Measurements from ENCODE around the gene AAGAB. TPM values are rescaled to one million over a fixed set of nuclear protein-coding genes. Genes with fewer than 3 reads are reported as not detected.

Gene AAGAB
- total and polyA plus RNA-seq, 7 experiments from 2014 or later = 19.5 to 47.8 (median 25.7) TPM

DNA sequence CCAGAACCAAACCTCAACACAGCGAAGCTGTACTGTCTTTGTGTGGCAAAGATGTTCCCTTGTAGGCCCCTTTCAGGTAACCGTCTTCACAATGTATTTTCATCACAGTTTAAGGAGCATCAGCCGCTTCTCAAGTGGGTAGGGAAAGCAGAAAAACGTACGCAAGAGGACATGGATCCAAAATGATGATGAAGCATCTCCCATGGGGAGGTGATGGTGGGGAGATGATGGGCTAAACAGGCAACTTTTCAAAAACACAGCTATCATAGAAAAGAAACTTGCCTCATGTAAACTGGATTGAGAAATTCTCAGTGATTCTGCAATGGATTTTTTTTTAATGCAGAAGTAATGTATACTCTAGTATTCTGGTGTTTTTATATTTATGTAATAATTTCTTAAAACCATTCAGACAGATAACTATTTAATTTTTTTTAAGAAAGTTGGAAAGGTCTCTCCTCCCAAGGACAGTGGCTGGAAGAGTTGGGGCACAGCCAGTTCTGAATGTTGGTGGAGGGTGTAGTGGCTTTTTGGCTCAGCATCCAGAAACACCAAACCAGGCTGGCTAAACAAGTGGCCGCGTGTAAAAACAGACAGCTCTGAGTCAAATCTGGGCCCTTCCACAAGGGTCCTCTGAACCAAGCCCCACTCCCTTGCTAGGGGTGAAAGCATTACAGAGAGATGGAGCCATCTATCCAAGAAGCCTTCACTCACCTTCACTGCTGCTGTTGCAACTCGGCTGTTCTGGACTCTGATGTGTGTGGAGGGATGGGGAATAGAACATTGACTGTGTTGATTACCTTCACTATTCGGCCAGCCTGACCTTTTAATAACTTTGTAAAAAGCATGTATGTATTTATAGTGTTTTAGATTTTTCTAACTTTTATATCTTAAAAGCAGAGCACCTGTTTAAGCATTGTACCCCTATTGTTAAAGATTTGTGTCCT, 60.0 kb downstream of the AAGAB start:
- intact Hi-C loops (cut with micrococcal nuclease) = no loop called here
- no peak for DNase-seq

DNA sequence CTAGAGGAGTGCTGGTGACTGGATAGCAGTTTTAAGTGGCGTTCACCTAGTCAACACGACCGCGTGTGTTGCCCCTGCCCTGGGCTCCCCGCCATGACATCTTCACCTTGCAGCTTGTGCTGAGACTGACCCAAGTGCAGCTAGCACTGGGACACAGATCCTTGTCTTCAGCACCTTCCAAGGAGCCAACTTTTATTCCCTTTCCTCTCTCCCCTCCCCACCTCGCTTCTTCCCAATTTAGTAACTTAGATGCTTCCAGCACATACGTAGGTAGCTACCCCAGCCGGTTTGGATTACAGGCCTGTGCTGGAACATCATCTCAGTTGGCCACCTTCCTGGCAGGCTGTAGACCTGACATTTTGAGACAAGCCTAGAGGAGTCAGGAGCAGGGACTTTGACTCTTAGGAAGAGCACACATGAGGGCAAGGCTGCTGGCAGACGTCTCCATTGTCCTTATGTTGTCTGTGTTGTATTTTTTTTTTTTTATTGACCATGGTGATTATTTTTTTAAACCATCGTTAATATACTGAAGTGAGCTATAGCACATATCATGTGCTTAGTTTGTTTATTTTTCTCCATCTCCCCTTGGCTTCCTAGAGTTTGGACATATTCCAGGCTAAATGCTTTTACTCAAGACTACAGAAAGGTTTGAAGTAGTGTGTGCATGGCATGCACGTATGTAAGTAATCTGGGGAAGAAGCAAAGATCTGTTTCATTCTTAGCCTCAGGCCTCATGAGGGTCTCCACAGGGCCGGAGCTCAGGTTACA, 61.1 kb downstream of the AAGAB start:
- DNase-seq = no peak
- H3K27me3 Mint-ChIP-seq = no peaks in the 10 kb centered on the region
- Histone ChIP-seq H3K27me3 (ENCODE audit: control insufficient read depth in 2 of 2, insufficient read depth in 2 of 2, low read length in 2 of 2) (no peaks in the 10 kb centered on the region), H3K9me3 (ENCODE audit: control insufficient read depth in 2 of 3, low read length in 3 of 3) (no peaks in the 10 kb centered on the region), H3K4me1 (ENCODE audit: control insufficient read depth in 2 of 2, insufficient read depth in 2 of 2, low read length in 2 of 2) (peaks cover 0 to 4% of the 10 kb centered on the region in 2 donors), H3K4me3 (ENCODE audit: low read length) (no peak overlapping the region), H3K27ac (ENCODE audit: low read depth, low read length) (no peak overlapping the region), H3K36me3 (ENCODE audit: control insufficient read depth in 2 of 3, insufficient read depth in 3 of 3, low read length in 3 of 3) (peaks cover 0 to 39% (median 11%) of the 10 kb centered on the region in 3 experiments)
- peaks cover 5 to 32% (median 7%) of the 10 kb centered on the region in 7 donors for H3K4me1 Mint-ChIP-seq
- H3K27ac Mint-ChIP-seq = peak overlapping the region in 7 of 9 donors; percentile 38 to 73 (median 49)
- no peak for ATAC-seq
- ChIA-PET CTCF (interaction anchor here (0.6 to 0.8 kb wide), 3 partner anchors 10 to 486 kb away, joined by 3 read pairs; no protein-coding TSS in a partner anchor), POLR2A (interaction anchor here (0.6 kb wide), 1 partner anchor 26 kb away, joined by 3 read pairs; no protein-coding TSS in a partner anchor)
- H3K9me3 Mint-ChIP-seq = peaks cover 0 to 1% (median 0%) of the 10 kb centered on the region in 11 donors
- peaks cover 0 to 63% (median 31%) of the 10 kb centered on the region in 5 donors for H3K36me3 Mint-ChIP-seq
- H3K4me3 Mint-ChIP-seq = no peak overlapping the region
- intact Hi-C loops (cut with micrococcal nuclease) = no loop called here

More for the DNA sequence above, 60.0 kb downstream of the AAGAB start:
- Mint-ChIP-seq H3K9me3 (peaks cover 0 to 1% (median 0%) of the 10 kb centered on the region in 11 donors), H3K27ac (peak overlapping the region in 8 of 9 donors; percentile 1 to 73 (median 44)), H3K36me3 (peaks cover 0 to 60% (median 27%) of the 10 kb centered on the region in 5 donors), H3K4me1 (peaks cover 5 to 31% (median 10%) of the 10 kb centered on the region in 7 donors), H3K4me3 (no peak overlapping the region), H3K27me3 (no peaks in the 10 kb centered on the region)
- no peak for ATAC-seq
- Histone ChIP-seq H3K9me3 (ENCODE audit: control insufficient read depth in 2 of 3, low read length in 3 of 3) (no peaks in the 10 kb centered on the region), H3K36me3 (ENCODE audit: control insufficient read depth in 2 of 3, insufficient read depth in 3 of 3, low read length in 3 of 3) (peaks cover 0 to 28% (median 11%) of the 10 kb centered on the region in 3 experiments), H3K4me1 (ENCODE audit: control insufficient read depth in 2 of 2, insufficient read depth in 2 of 2, low read length in 2 of 2) (peaks cover 0 to 4% of the 10 kb centered on the region in 2 donors), H3K27me3 (ENCODE audit: control insufficient read depth in 2 of 2, insufficient read depth in 2 of 2, low read length in 2 of 2) (no peaks in the 10 kb centered on the region), H3K27ac (ENCODE audit: low read depth, low read length) (no peak overlapping the region), H3K4me3 (ENCODE audit: low read length) (no peak overlapping the region)
- ChIA-PET POLR2A (no interaction called here), CTCF (interaction anchor here (0.7 to 0.8 kb wide), 2 partner anchors 11 to 110 kb away, joined by 3 read pairs; no protein-coding TSS in a partner anchor)

DNA sequence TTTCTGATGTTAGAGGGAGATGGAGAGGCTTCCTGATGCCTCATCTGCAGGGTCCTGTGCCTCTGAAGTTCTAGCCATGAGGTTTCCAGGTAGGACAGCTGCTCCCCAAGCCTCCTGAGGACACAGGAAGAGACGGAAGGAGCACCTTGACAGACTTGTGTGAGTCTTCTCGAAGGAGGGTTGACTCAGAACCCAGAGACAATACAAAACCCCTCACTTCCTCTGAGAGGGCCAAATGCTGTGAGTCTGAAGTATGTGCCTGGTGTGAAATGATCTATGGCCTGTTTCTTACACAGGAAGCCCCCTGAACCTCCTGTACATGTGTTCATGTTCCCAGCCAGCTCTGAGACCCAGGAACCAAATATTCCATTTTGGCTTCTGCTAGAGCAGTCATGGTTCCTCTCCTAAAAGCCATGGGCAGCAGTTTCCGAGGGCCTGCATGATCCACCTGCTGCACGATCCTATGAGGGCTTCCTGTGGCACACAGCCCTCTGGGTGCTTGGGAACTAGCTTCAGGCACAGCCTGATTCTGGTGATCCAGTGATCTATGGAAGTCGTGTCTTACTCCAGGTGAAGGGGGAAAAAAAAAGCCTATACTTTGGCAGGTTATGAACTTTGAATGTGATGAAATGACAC, 62.2 kb downstream of the AAGAB start:
- peaks cover 0 to 24% (median 2%) of the 10 kb centered on the region in 7 donors for H3K4me1 Mint-ChIP-seq
- ChIA-PET POLR2A (interaction anchor here (0.6 kb wide), 1 partner anchor 258 kb away, joined by 4 read pairs; no protein-coding TSS in a partner anchor), CTCF (no interaction called here)
- peaks cover 0 to 49% (median 11%) of the 10 kb centered on the region in 3 experiments for H3K36me3 ChIP-seq (ENCODE audit: control insufficient read depth in 2 of 3, insufficient read depth in 3 of 3, low read length in 3 of 3)
- H3K36me3 Mint-ChIP-seq = peaks cover 0 to 62% (median 29%) of the 10 kb centered on the region in 5 donors
- H3K27ac Mint-ChIP-seq = peak overlapping the region in 8 of 9 donors; percentile 7 to 81 (median 56)
- peaks cover 0 to 1% (median 0%) of the 10 kb centered on the region in 11 donors for H3K9me3 Mint-ChIP-seq
- no peak for DNase-seq
- no peak overlapping the region for H3K4me3 ChIP-seq (ENCODE audit: low read length)
- no peak for ATAC-seq
- no peak overlapping the region for H3K4me3 Mint-ChIP-seq
- intact Hi-C loops (cut with micrococcal nuclease) = no loop called here
- H3K27me3 Mint-ChIP-seq = no peaks in the 10 kb centered on the region
- no peaks in the 10 kb centered on the region for H3K4me1 ChIP-seq (ENCODE audit: control insufficient read depth in 2 of 2, insufficient read depth in 2 of 2, low read length in 2 of 2)
- H3K27ac ChIP-seq (ENCODE audit: low read depth, low read length) = no peak overlapping the region
- no peaks in the 10 kb centered on the region for H3K27me3 ChIP-seq (ENCODE audit: control insufficient read depth in 2 of 2, insufficient read depth in 2 of 2, low read length in 2 of 2)
- H3K9me3 ChIP-seq (ENCODE audit: control insufficient read depth in 2 of 3, low read length in 3 of 3) = no peaks in the 10 kb centered on the region

DNA sequence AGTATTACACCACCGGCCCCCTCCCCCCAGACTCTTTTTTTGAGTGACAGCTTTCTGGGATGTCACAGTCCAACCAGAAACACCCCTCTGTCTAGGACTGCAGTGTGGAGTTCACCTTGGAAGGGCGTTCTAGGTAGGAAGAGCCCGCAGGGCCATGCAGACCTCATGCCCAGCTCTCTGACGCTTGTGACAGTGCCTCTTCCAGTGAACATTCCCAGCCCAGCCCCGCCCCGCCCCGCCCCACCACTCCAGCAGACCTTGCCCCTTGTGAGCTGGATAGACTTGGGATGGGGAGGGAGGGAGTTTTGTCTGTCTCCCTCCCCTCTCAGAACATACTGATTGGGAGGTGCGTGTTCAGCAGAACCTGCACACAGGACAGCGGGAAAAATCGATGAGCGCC, 63.6 kb downstream of the AAGAB start:
- Mint-ChIP-seq H3K36me3 (peaks cover 4 to 61% (median 21%) of the 10 kb centered on the region in 5 donors), H3K4me3 (no peak overlapping the region), H3K9me3 (peaks cover 0 to 1% (median 0%) of the 10 kb centered on the region in 11 donors), H3K27ac (peak overlapping the region in 1 of 9 donors; percentile 69), H3K4me1 (peaks cover 0 to 15% (median 0%) of the 10 kb centered on the region in 7 donors), H3K27me3 (no peaks in the 10 kb centered on the region)
- Histone ChIP-seq H3K27me3 (ENCODE audit: control insufficient read depth in 2 of 2, insufficient read depth in 2 of 2, low read length in 2 of 2) (no peaks in the 10 kb centered on the region), H3K36me3 (ENCODE audit: control insufficient read depth in 2 of 3, insufficient read depth in 3 of 3, low read length in 3 of 3) (peaks cover 0 to 64% (median 11%) of the 10 kb centered on the region in 3 experiments), H3K4me1 (ENCODE audit: control insufficient read depth in 2 of 2, insufficient read depth in 2 of 2, low read length in 2 of 2) (no peaks in the 10 kb centered on the region), H3K27ac (ENCODE audit: low read depth, low read length) (no peak overlapping the region), H3K9me3 (ENCODE audit: control insufficient read depth in 2 of 3, low read length in 3 of 3) (no peaks in the 10 kb centered on the region), H3K4me3 (ENCODE audit: low read length) (no peak overlapping the region)
- ATAC-seq (no peak), DNase-seq (no peak)
- CTCF ChIA-PET = interaction anchor here (0.6 kb wide), 1 partner anchor 1602 kb away, joined by 3 read pairs; no protein-coding TSS in a partner anchor
- POLR2A ChIA-PET = no interaction called here
- intact Hi-C loops (cut with micrococcal nuclease) = no loop called here

DNA sequence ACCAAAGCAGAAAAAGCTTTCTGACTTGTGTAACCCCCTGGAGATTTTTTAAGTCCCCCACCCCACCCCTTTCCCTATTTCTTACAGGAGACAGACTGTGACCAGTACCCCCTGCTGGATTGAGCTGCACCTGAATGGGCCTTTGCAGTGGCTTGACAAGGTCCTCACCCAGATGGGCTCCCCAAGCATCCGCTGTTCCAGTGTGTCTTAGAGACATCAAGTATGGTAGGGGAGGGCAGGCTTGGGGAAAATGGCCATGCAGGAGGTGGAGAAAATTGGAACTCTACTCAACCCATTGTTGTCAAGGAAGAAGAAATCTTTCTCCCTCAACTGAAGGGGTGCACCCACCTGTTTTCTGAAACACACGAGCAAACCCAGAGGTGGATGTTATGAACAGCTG, 64.1 kb downstream of the AAGAB start:
- no peak overlapping the region for H3K4me3 ChIP-seq (ENCODE audit: low read length)
- Mint-ChIP-seq H3K27ac (peak overlapping the region in 2 of 9 donors; percentile 14 to 42), H3K4me1 (peaks cover 0 to 13% (median 0%) of the 10 kb centered on the region in 7 donors), H3K4me3 (no peak overlapping the region), H3K36me3 (peaks cover 4 to 57% (median 18%) of the 10 kb centered on the region in 5 donors), H3K27me3 (no peaks in the 10 kb centered on the region), H3K9me3 (peaks cover 0 to 1% (median 0%) of the 10 kb centered on the region in 11 donors)
- POLR2A ChIA-PET = no interaction called here
- ATAC-seq (no peak), DNase-seq (no peak)
- no peaks in the 10 kb centered on the region for H3K27me3 ChIP-seq (ENCODE audit: control insufficient read depth in 2 of 2, insufficient read depth in 2 of 2, low read length in 2 of 2)
- H3K27ac ChIP-seq (ENCODE audit: low read depth, low read length) = no peak overlapping the region
- no peaks in the 10 kb centered on the region for H3K4me1 ChIP-seq (ENCODE audit: control insufficient read depth in 2 of 2, insufficient read depth in 2 of 2, low read length in 2 of 2)
- CTCF ChIA-PET = no interaction called here
- no peaks in the 10 kb centered on the region for H3K9me3 ChIP-seq (ENCODE audit: control insufficient read depth in 2 of 3, low read length in 3 of 3)
- peaks cover 0 to 69% (median 12%) of the 10 kb centered on the region in 3 experiments for H3K36me3 ChIP-seq (ENCODE audit: control insufficient read depth in 2 of 3, insufficient read depth in 3 of 3, low read length in 3 of 3)
- intact Hi-C loops (cut with micrococcal nuclease) = no loop called here

Data from naive thymus-derived CD4-positive, alpha-beta T cell (primary cell).